Calu3 (cell line): ENCODE results near the gene DLL3. TPM values are rescaled to one million over a fixed set of nuclear protein-coding genes. Genes with fewer than 3 reads are reported as not detected.

ENCODE experiments used
- BruUV-seq: library from RNA; stranded (reverse); fragments of 400-500 nt; replicated peaks from 2 replicates; lab custom pipeline; 2021; lab: Mats Ljungman, UMichigan
- CTCF ChIA-PET: fragments of 300-600 bp; sonication (Branson Sonifier 250); formaldehyde crosslinking; loops from one replicate; lab custom pipeline; 2022; ENCODE audit warnings: antibody characterized with exemption; lab: Charles Lee
- DNase-seq: peaks from one replicate; pipeline ENCODE4 v3.0.0; 2022
- H3K27ac Mint-ChIP-seq: one replicate; pipeline ENCODE4 v1.8.0; 2022; ENCODE audit warnings: mixed read lengths; ENCODE audit not compliant: unreplicated experiment
- H3K27me3 Mint-ChIP-seq: one replicate; pipeline ENCODE4 v1.8.0; 2022; ENCODE audit warnings: mixed read lengths; ENCODE audit not compliant: unreplicated experiment
- H3K36me3 Mint-ChIP-seq: one replicate; pipeline ENCODE4 v1.8.0; 2022; ENCODE audit warnings: mild to moderate bottlenecking, moderate library complexity, mixed read lengths; ENCODE audit not compliant: insufficient read depth, unreplicated experiment
- H3K4me1 Mint-ChIP-seq: one replicate; pipeline ENCODE4 v1.8.0; 2022; ENCODE audit warnings: mild to moderate bottlenecking, low read depth, mixed read lengths; ENCODE audit not compliant: unreplicated experiment
- H3K4me3 Mint-ChIP-seq: one replicate; pipeline ENCODE4 v1.8.0; 2022; ENCODE audit warnings: mild to moderate bottlenecking, low read depth, moderate library complexity, mixed read lengths; ENCODE audit not compliant: unreplicated experiment
- H3K9me3 Mint-ChIP-seq: one replicate; pipeline ENCODE4 v1.8.0; 2022; ENCODE audit warnings: low read depth, mixed read lengths; ENCODE audit not compliant: unreplicated experiment
- intact Hi-C: fragments of 100-400 bp; cut with micrococcal nuclease; formaldehyde crosslinking; loops from one replicate; pipeline ENCODE4 v1.10.0; 2022; ENCODE audit not compliant: unreplicated experiment
- total RNA-seq: library from RNA; stranded (reverse); gene quantifications from 2 replicates; pipeline ENCODE4 v1.2.3, GENCODE V29; 2022
- TF ChIP-seq, protein P1 (sequence below): fragments of 200-600 bp; IDR thresholded peaks from one replicate; pipeline ENCODE4 v1.8.0; 2022; ENCODE audit warnings: antibody characterized with exemption; ENCODE audit not compliant: unreplicated experiment

DLL3 gene
- total RNA-seq, 1 experiment from 2014 or later = 0.19 TPM

DNA sequence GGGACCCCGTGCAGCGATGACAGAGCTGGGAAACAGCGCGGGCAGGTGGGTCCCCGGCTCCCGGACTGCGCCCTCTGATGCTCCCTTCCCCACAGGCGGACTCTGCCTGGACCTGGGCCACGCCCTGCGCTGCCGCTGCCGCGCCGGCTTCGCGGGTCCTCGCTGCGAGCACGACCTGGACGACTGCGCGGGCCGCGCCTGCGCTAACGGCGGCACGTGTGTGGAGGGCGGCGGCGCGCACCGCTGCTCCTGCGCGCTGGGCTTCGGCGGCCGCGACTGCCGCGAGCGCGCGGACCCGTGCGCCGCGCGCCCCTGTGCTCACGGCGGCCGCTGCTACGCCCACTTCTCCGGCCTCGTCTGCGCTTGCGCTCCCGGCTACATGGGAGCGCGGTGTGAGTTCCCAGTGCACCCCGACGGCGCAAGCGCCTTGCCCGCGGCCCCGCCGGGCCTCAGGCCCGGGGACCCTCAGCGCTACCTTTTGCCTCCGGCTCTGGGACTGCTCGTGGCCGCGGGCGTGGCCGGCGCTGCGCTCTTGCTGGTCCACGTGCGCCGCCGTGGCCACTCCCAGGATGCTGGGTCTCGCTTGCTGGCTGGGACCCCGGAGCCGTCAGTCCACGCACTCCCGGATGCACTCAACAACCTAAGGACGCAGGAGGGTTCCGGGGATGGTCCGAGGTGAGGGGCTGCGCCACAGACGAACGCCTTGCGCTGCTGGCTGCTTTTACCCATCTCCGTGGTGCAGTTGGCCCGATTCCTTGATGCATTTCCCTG lies 8.4 kb downstream of the DLL3 start:
- no peaks in the 10 kb centered on the region for H3K4me1 Mint-ChIP-seq
- peaks cover 5% of the 10 kb centered on the region for H3K36me3 Mint-ChIP-seq
- no peaks in the 10 kb centered on the region for H3K9me3 Mint-ChIP-seq
- intact Hi-C loops = no loop called here
- peak overlapping the region; percentile 72 for H3K4me3 Mint-ChIP-seq
- H3K27me3 Mint-ChIP-seq = peaks cover 76% of the 10 kb centered on the region
- peak; percentile 64 for DNase-seq
- TF ChIP-seq, protein P1, sequence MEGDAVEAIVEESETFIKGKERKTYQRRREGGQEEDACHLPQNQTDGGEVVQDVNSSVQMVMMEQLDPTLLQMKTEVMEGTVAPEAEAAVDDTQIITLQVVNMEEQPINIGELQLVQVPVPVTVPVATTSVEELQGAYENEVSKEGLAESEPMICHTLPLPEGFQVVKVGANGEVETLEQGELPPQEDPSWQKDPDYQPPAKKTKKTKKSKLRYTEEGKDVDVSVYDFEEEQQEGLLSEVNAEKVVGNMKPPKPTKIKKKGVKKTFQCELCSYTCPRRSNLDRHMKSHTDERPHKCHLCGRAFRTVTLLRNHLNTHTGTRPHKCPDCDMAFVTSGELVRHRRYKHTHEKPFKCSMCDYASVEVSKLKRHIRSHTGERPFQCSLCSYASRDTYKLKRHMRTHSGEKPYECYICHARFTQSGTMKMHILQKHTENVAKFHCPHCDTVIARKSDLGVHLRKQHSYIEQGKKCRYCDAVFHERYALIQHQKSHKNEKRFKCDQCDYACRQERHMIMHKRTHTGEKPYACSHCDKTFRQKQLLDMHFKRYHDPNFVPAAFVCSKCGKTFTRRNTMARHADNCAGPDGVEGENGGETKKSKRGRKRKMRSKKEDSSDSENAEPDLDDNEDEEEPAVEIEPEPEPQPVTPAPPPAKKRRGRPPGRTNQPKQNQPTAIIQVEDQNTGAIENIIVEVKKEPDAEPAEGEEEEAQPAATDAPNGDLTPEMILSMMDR = no peak
- BruUV-seq = no TSS peak
- CTCF ChIA-PET = interaction anchor here (1.1 kb wide), 1 partner anchor 27 kb away, joined by 4 read pairs; the partner anchor contains the start of gene TIMM50
- H3K27ac Mint-ChIP-seq = no peak overlapping the region

DNA sequence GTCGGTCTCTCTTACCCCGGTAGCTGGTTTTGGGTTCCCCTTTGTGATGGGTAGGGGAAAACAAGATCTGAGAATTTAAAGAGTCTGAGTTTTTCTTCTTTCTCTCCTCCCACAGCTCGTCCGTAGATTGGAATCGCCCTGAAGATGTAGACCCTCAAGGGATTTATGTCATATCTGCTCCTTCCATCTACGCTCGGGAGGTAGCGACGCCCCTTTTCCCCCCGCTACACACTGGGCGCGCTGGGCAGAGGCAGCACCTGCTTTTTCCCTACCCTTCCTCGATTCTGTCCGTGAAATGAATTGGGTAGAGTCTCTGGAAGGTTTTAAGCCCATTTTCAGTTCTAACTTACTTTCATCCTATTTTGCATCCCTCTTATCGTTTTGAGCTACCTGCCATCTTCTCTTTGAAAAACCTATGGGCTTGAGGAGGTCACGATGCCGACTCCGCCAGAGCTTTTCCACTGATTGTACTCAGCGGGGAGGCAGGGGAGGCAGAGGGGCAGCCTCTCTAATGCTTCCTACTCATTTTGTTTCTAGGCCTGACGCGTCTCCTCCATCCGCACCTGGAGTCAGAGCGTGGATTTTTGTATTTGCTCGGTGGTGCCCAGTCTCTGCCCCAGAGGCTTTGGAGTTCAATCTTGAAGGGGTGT lies 9.1 kb downstream of the DLL3 start:
- no peak overlapping the region for H3K27ac Mint-ChIP-seq
- BruUV-seq = no TSS peak
- H3K4me3 Mint-ChIP-seq = peak overlapping the region; percentile 72
- no peaks in the 10 kb centered on the region for H3K9me3 Mint-ChIP-seq
- H3K4me1 Mint-ChIP-seq = no peaks in the 10 kb centered on the region
- intact Hi-C loops = no loop called here
- no peak for DNase-seq
- CTCF ChIA-PET = interaction anchor here (1.1 kb wide), 1 partner anchor 27 kb away, joined by 4 read pairs; the partner anchor contains the start of gene TIMM50
- H3K36me3 Mint-ChIP-seq = peaks cover 5% of the 10 kb centered on the region
- TF ChIP-seq, protein P1 = no peak
- H3K27me3 Mint-ChIP-seq = peaks cover 82% of the 10 kb centered on the region

DNA sequence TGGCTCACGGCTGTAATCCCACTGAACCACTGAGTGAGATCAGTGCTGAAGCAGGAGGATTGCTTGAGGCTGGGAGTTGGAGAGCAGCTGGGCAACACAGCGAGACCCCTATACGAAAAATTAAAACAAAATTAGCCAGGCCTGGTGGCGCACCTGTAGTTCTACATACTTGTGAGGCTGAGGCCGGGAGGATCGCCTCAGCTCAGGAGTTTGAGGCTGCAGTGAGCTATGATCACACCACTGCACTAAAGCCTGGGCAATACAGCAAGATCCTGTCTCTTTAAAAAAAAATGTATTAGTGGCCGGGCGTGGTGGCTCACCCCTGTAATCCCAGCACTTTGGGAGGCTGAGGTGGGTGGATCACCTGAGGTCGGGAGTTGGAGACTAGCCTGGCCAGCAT lies 9.9 kb downstream of the DLL3 start:
- Mint-ChIP-seq H3K4me3 (no peak overlapping the region), H3K27ac (no peak overlapping the region), H3K4me1 (no peaks in the 10 kb centered on the region), H3K27me3 (peaks cover 82% of the 10 kb centered on the region), H3K36me3 (peaks cover 5% of the 10 kb centered on the region), H3K9me3 (no peaks in the 10 kb centered on the region)
- no peak for DNase-seq
- TF ChIP-seq, protein P1 = no peak
- intact Hi-C loops = no loop called here
- BruUV-seq = no TSS peak
- CTCF ChIA-PET = interaction anchor here (0.7 kb wide), 1 partner anchor 68 kb away, joined by 3 read pairs; no protein-coding TSS in a partner anchor

DNA sequence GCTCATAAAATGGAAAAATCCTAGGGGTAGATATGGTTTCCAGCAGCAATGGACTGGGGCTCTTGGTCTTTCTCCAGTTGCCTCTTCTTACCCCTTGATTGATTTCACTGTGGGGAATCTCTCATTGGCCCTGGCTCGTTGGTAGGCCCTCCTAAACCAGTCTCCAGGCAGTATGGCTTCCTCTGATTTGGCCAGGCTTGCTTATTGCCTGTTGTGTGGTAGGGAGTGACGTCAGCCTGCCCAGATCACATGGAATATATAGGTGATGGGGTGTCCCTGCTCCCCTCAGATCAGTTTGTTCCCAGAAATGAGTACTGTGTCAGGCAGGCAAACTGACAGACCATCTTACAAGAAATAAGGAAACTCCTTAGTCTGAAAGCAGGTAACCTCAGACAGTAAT lies 10.5 kb downstream of the DLL3 start:
- intact Hi-C loops = no loop called here
- Mint-ChIP-seq H3K4me1 (no peaks in the 10 kb centered on the region), H3K27me3 (peaks cover 82% of the 10 kb centered on the region), H3K4me3 (no peak overlapping the region), H3K36me3 (peaks cover 5% of the 10 kb centered on the region), H3K27ac (no peak overlapping the region), H3K9me3 (no peaks in the 10 kb centered on the region)
- CTCF ChIA-PET = interaction anchor here (0.7 to 1.0 kb wide), 2 partner anchors 9 to 69 kb away, joined by 3 to 5 read pairs; no protein-coding TSS in a partner anchor
- DNase-seq = no peak
- TF ChIP-seq, protein P1 = no peak
- no TSS peak for BruUV-seq
